GM19328 (cell line): Measurements from ENCODE around the gene MMS19.
A peak's percentile ranks its signal among the peaks of the same experiment; 100 is the strongest.
"Not testable (repeated sequence)": the region's sequence is repeated elsewhere in the genome, so short reads cannot be mapped to it uniquely, and the experiment has no call there.

Source experiments
- ATAC-seq: cut with Tn5 transposase; IDR thresholded peaks from one replicate; pipeline ENCODE4 v1.9.1; 2021; ENCODE audit warnings: mild to moderate bottlenecking, moderate library complexity; ENCODE audit not compliant: unreplicated experiment

MMS19 gene

DNA sequence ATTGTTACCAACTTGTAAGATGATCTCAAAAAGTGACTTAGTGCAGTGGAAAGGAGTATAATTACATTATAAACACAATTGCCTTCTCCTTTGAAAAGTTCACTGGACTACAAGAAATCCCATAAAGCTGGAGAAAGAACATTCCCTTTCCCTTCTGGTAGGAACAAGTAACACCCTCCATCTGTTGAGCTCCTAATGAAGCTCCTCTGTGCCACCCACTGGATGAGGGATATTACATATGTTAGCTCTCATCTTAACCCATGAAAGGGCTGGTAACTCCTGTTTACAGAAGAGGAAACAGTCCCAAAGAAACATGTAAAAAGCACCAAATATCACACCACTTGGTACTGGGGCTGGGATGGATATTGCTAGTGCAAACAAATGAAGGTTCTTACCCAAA, 64.2 kb downstream of the MMS19 start:
- ATAC-seq: no peak

DNA sequence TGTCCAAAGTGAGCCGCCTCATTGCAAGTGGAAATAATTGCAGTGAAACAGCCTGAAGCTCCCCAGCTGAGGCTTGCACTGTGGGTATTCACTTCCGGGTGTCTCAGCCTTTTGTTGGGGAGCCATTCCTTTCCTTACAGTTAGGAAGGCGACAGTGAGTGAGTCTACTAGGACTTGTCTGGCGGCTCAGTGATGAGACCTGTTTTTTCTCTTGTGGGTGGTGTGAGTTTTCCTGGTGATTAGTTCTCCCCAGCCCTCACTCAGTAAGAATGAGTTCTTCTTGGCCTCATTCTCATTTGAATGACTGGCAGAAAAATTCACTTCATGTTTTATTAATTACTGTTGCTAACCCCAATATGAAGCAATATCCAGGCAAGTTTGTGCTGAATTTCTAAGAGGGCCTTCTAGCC, 69.6 kb downstream of the MMS19 start:
- ATAC-seq: no peak

DNA sequence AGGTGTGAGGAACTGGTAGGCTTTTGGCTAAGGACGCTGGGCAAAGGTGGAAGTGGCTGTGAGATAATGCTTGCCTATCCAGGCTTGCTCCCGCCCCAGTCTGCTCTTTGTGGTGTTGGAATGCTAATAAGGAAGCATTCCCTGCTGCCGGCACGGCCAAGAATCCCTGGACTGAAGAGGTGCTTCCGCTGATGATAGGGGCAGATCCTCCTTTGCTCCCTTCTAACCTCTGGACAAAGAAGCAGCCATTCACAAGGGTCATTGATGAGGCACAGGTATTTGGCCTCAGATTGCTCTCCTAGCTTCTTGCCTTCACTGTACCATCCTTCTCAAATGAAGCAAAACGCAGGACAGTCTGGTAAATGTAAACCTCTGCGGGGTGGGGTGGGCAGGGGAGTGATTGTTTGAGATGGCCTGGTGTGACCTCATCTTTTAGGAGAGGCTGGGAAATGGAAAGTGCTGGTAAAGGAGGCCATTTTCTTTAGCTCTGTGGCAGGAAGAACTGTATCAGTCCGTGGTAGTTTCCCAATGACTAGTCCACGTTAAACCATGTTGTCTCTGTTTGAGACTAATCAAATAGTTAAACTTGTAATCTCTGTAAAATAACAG, 70.5 kb downstream of the MMS19 start:
- no peak for ATAC-seq

DNA sequence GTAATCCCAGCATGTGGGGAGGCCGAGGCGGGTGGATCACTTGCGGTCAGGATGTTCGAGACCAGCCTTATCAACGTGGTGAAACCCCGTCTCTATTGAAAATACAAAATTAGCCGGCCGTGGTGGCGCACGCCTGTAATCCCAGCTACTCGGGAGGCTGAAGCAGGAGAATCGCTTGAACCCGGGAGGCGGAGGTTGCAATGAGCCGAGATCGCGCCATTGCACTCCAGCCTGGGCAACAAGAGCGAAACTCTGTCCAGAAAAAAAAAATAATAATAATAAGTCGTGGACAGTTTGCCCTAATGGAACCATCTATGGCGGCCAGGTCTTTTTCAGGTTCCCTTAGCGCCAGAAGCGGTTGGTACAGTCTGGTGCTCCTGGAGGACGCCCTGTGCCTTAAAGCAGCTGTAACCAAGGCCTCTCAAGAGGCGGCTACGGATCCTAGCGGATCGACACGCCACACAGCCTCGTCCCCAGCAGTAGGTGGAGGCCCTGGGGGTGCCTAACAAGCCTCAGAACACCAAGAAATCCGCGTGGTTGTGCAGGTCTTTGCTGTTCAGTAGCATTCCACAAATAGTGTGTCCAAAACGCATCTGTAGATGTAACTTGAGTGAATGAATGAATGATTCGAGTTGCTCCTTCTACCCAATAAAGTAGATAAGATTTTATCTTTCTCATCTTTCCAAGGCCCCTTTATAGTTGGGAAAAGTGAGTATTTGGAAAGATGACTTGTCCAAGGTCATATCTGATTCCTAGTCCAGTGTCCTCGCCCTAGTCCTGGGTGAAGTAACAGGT, 71.2 kb downstream of the MMS19 start:
- ATAC-seq: no peak

DNA sequence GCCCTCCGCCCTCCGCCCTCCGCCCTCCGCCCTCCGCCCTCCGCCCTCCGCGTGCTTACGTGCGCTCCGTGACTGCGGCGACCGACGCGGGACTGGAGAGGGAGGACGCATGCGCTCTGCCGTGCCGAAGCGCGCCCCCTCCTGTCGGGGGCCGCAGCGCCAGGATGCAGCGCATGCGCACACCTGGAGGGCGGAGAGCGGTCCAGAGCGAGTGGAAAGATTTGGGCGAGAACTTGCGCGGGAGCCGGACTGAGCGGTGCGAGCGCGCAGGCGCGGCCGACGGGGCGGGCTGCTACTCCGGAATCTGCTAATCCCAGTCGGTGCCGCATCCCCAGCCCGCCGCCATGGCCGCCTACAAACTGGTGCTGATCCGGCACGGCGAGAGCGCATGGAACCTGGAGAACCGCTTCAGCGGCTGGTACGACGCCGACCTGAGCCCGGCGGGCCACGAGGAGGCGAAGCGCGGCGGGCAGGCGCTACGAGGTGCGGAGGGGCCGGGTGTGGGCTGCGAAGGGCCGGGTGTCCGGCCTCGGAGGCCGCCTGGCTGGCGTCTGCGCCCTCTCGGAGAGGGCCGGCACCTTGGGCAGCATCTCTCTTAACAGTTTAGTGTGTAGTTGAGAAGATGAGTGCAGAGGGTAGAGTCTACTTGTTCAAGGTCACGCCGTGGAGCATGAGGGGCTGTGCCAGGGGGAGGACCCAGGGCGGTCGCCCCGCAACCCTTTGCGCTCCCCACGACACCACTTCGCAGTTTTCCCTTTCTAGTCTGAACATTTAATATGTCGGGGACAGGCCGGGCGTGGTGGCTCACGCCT, 72.1 kb downstream of the MMS19 start, which contains the start of gene PGAM1:
PGAM1 (plus strand) TSS at position 228 of the 812 bp plus-strand sequence; CDS start at position 345, 117 bp downstream.
- ATAC-seq: peak; percentile 82

DNA sequence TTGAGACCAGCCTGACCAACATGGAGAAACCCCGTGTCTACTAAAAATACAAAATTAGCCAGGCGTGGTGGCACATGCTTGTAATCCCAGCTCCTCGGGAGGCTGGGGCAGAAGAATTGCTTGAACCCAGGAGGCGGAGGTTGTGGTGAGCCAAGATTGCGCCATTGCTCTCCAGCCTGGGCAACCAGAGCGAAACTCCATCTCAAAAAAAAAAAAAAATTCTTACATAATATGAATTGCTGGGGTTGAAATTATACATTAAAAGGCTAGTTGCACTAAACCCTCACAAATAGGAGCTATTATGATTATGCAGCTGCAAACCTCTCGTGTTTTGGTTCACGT, 74.5 kb downstream of the MMS19 start:
- not testable (repeated sequence) for ATAC-seq

DNA sequence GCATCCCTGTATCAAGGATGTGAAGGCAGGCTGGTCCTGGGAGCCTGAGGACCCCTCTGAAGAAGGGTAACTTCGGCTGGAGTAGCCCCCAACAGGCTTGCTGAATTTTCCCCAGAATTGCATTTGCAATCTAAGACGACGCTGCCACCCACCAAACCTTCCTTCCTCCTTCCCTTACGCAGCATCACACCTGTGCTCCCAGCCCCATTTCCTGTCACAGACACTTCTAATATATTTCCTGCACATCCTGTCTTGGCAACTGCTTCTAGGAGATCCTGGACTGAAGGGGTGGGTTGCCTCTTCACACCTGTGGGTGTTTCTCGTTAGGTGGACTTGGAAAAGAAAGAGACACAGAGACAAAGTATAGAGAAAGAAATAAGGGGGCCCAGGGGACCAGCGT, 81.7 kb downstream of the MMS19 start:
- ATAC-seq: no peak

DNA sequence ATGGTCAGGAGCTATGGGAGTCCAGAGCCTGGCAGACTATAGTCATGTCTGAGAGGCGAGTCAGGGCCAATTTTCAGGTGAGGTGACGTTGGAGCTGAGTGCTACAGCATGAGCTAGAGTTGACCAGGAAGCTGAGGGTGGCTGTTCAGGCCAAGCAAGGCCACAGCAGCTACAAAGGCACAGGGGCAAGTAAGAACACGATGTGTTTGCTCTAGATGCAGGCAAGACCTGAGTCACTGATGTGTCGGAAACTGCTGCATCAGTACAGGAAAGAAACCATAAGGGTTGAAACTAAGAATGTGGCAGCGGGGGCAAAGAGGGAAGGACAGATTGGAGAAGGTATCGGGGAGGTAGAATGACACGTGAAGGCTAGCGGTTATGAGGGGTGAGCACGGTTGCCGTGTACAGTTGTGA, 85.3 kb downstream of the MMS19 start:
- ATAC-seq: no peak

DNA sequence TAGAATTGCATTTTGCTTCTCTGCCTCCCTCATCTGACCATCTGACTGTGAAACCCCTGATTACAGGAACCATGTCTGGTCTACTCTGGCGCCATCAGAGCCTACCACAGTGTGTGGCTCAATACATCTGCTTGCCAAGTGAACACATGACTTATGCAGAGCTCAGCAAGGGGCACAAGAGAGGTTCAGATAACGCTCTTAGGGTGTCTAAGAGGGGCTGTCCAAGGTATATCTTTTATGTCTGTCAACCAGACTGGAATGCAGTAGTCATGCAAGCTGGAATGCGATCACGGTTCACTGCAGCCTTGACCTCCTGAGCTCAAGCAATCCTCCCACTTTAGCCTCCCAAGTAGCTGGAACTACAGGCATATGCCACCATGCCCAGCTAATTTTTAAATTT, 86.8 kb downstream of the MMS19 start:
- no peak for ATAC-seq

DNA sequence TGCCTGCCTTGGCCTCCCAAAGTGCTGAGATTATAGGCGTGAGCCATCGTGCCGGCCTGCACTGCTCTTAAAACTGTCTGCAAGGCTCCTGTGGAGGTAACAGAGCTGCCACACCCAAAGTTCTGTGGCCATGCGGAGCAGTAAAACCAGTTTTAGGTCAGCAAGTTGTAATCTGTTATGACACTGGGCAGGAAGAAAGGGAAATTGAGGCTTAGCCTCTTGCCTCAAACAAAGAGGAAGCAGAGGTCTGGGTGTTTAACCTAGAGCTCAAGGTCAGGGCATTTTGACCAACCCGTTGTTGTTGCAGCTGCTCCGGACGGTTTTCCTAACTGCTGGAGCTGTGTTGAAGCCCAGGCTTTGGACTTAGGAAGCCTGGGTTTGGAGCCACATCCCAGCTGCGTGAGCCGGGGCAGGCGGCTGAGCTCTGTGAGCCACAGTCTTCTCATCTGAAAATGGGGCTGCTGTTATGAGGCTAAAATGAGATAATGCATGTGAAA, 89.7 kb downstream of the MMS19 start:
- no peak for ATAC-seq
